NOMO-1 (cell line): Measurements from ENCODE around the gene ALG2.
A peak's percentile ranks its signal among the peaks of the same experiment; 100 is the strongest.
"Not testable (repeated sequence)": the region's sequence is repeated elsewhere in the genome, so short reads cannot be mapped to it uniquely, and the experiment has no call there.

Source experiments
- DNase-seq, 2 experiments: peaks; one replicate each; lab custom pipeline; 2025; ENCODE audit not compliant: unreplicated experiment in 2 of 2; lab: John Stamatoyannopoulos, UW

The ALG2 gene

DNA sequence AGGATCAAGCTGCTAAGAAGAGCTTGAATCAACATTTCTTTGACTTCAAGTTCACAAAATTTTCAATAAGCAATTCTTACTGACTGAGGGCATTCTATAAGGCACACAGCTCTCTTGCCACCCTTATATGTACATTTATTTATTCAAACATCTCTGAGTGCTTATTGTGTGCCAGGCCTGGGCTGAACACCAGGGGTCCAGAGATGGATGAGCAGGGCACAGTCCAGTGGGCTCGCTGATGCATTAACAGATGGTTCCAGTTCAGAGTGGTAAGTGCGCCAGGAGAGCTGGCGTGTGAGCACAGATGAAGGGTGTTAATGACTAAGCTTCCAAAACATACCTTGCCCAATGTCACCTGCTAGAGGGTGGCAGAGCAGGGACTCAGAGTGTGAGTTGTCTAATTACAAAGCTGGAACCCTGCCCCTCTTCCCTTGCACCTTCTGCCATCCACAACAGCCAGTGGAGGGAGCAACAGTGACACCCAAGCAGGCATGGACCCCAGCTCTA, 24.6 kb downstream of the ALG2 start:
- DNase-seq, result no peak

GRCh38 chr9:99196484-99196883, 25.3 kb downstream of the ALG2 start:
- DNase-seq, result not testable (repeated sequence)

DNA sequence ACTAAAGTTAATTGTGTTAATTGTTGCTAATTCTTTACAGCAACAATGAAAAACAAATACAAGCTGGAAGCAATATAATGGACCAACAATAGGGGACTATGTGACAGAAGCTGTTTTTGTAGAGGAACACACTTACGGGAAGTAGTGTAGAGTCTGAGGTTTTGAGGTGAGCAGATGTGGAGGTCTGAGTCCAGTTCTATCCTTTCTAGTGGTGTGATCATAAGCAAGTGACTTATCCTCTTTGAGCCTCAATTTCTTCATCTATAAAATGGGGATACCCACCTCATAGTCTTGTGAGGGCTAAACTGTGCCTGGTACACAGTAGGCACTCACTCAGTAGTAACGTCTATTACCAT, 28.3 kb downstream of the ALG2 start:
- no peak for DNase-seq

- DNase-seq, result peak in 1 of 2 experiments; percentile 21
These were observed 28.8 kb downstream of the ALG2 start for GRCh38 chr9:99192786-99193465.

DNA sequence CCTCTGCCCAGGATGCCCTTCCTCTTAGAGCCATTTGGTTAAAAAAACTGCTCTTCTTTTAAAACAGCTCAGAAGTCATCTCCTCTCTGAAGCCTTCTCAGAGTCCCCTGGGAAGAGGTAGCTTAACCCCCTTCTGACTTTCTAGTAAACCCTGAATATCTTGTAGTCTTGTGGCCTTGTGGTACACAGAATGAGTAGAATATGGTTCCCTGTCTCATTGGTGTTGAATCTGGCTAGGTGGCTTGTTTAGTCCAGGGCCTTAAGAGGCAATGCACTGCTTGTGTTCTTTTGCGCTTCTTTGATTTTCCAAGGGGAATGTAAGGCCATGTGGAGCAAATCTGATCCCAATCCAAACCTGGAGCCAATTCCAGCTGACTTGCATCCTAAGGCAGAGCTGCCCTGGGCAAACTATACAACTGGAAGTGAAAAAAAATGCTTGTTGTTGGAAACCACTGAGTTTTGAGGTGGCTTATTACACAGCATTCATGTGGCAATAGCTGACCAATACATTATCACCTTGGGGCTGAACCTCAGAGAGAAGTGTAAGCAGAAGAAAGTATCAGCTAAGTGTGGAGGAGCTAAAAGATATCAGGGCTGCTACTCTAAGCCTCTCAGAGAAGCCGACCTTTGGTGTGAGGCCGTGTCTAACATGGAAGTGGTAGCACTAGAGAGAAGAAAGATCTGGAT, 31.0 kb downstream of the ALG2 start:
- DNase-seq, result no peak

GRCh38 chr9:99189887-99190596, 31.7 kb downstream of the ALG2 start:
- DNase-seq, result no peak

- no peak for DNase-seq
These were observed 32.6 kb downstream of the ALG2 start for GRCh38 chr9:99189186-99189585.

DNA sequence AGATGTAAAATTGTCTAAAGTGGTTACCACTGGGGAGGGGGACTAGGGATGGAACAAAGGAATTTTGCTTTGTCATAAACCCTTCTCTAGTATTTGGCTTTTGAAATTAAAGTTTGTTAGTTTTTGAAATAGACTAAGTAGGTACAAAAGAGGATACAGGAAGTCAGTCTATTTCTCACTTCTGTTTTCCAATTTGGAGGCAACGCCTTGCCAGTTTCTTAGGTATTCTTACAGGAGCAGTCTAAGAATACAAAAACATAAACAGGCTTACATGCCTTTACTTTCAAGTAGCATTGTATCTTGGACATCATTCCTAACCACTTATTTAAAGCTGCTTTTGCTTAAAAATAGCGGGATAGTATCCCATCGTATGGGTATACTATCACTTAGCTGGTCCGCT, 34.4 kb downstream of the ALG2 start:
- DNase-seq, result peak; percentile 17 to 63

- DNase-seq, result no peak
These were observed 35.8 kb downstream of the ALG2 start for GRCh38 chr9:99185934-99186333.

- DNase-seq, result no peak
These were observed 36.5 kb downstream of the ALG2 start for GRCh38 chr9:99185348-99185632.

DNA sequence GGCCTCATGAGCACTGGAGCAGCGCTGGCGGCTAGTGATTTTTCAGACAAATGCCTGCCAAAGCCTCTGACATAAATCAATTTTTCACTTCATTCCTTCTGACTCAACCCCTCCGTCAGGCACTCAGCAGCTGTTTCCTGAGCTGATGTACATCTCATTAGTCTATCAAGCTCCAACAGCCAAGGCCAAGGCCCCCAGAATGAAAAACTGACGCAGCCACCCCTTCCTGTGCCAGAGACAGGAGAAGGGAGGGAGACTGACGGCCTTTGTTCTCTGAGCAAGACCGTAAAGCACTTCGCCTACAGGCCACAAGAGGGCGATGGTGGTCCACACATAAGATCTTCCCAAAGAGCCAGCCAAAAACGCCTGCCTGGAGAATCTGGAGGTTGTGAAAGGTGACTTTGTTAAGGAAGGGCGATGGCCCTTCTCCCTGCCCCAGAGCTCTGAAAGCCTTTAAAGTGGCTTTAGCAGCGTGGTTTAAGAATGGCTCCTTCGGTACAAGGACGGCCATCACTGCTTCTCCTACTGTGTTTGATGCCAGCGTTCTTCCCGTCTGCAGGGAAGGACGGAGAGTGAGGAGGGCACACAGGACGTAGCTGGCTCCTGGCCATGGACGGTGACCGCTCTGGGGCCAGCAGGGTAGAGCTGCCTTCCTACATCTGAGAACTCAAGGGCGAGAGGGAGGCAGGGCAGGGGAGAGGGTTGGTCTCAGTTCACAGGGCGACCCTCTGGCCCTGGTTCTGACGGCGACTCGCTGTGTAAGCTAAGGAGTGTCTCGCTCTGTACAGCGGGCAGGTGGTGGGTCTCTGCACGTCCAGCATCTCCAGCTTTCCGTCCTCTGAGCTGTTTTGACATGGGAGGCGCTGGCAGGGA, 37.0 kb downstream of the ALG2 start:
- DNase-seq, result peak; percentile 44 to 61

- no peak for DNase-seq
These were observed 37.6 kb downstream of the ALG2 start for GRCh38 chr9:99184110-99184474.

GRCh38 chr9:99183616-99184015, 38.1 kb downstream of the ALG2 start:
- DNase-seq, result no peak

DNA sequence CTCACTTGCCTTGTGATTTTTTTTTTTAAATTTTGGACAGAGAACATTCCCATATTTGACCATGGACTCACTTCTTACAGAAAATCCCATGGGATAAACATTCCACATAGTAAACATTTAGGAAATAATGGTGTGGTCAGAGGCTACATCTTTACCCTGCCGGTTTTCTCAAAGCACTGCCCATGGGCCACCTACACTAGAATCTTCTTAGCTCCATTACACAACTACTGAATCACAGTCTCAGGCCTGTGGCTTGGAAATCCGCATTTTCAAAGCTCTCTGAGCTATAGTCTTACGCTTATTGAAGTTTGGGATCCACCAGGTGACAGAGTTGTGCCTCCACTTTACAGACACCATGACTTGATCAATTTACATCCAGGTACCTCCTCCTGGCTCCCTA, 39.4 kb downstream of the ALG2 start:
- DNase-seq, result no peak

GRCh38 chr9:99181621-99182020, 40.1 kb downstream of the ALG2 start:
- DNase-seq, result no peak

- DNase-seq, result no peak
These were observed 40.5 kb downstream of the ALG2 start for GRCh38 chr9:99181206-99181605.

DNA sequence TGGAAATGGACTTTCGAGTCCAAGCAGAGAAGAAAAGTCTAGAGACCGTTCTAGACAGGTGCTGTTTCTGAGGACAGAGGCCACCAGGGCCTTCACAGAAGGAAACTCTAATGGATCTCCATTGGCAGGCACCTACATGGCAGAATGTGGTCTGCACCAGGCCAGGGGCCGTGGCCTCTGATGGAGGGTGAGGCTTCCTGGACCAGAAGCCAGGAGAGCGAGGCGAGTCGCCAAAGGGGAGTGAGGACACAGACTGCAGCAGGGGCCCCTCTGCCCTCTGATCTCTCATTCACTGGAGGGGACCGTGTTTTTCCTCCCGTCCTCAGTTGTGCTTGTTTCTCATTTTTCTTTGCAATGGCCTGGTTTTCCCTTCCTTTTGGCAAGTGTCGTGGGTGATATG, 41.1 kb downstream of the ALG2 start:
- no peak for DNase-seq

- no peak for DNase-seq
These were observed 41.5 kb downstream of the ALG2 start for GRCh38 chr9:99180199-99180598.

- DNase-seq, result no peak
These were observed 42.5 kb downstream of the ALG2 start for GRCh38 chr9:99178912-99179872.
